ENCODE results near the gene NXPE3.

NXPE3 gene

GRCh38 chr3:101833446-101833974 lies 54.5 kb downstream of the NXPE3 start:
- TF ChIP-seq CTCF (IDR thresholded peaks at IDR 0.05; ENCODE audit: low read length) (no peak), EZH2 (IDR thresholded peaks at IDR 0.05; ENCODE audit: borderline replicate concordance, low read length) (no peak)
- no peak overlapping the region for H3K4me3 ChIP-seq (ENCODE audit: low read depth, low read length, poor library complexity, severe bottlenecking)
- peaks cover 25% of the 10 kb centered on the region; the same call in 1 of the 2 replicates for H3K79me2 ChIP-seq (ENCODE audit: insufficient read depth, low read length)
- no peaks in the 10 kb centered on the region for H3K9me2 ChIP-seq (ENCODE audit: low read depth, low read length)
- H3K27me3 ChIP-seq (ENCODE audit: insufficient read depth, low read length): no peaks in the 10 kb centered on the region
- no peak overlapping the region for H3K4me2 ChIP-seq (ENCODE audit: low read length)
- H3K4me1 ChIP-seq (ENCODE audit: insufficient read depth, low read length, severe bottlenecking): peaks cover 46% of the 10 kb centered on the region
- H3F3A ChIP-seq (ENCODE audit: insufficient read depth, low read length): no peaks in the 10 kb centered on the region
- H3K9me3 ChIP-seq (ENCODE audit: low read length): no peaks in the 10 kb centered on the region
- H3K9ac ChIP-seq (ENCODE audit: low read length): no peak overlapping the region
- H4K20me1 ChIP-seq (ENCODE audit: insufficient read depth, low read length): no peaks in the 10 kb centered on the region
- peaks cover 31% of the 10 kb centered on the region for H3K36me3 ChIP-seq (ENCODE audit: insufficient read depth, low read length)
- no peak overlapping the region for H2AFZ ChIP-seq (ENCODE audit: low read length)
- no peak overlapping the region for H3K27ac ChIP-seq (ENCODE audit: low read depth, low read length, poor library complexity, severe bottlenecking)

- Histone ChIP-seq H3K36me3 (ENCODE audit: insufficient read depth, low read length) (peaks cover 27% of the 10 kb centered on the region), H3K79me2 (ENCODE audit: insufficient read depth, low read length) (peaks cover 16% of the 10 kb centered on the region; the same call in 1 of the 2 replicates), H3K9ac (ENCODE audit: low read length) (no peak overlapping the region), H3F3A (ENCODE audit: insufficient read depth, low read length) (no peaks in the 10 kb centered on the region), H4K20me1 (ENCODE audit: insufficient read depth, low read length) (no peaks in the 10 kb centered on the region), H2AFZ (ENCODE audit: low read length) (no peak overlapping the region), H3K4me1 (ENCODE audit: insufficient read depth, low read length, severe bottlenecking) (peaks cover 29% of the 10 kb centered on the region), H3K27ac (ENCODE audit: low read depth, low read length, poor library complexity, severe bottlenecking) (no peak overlapping the region), H3K9me2 (ENCODE audit: low read depth, low read length) (no peaks in the 10 kb centered on the region), H3K4me3 (ENCODE audit: low read depth, low read length, poor library complexity, severe bottlenecking) (no peak overlapping the region), H3K9me3 (ENCODE audit: low read length) (no peaks in the 10 kb centered on the region), H3K4me2 (ENCODE audit: low read length) (no peak overlapping the region), H3K27me3 (ENCODE audit: insufficient read depth, low read length) (no peaks in the 10 kb centered on the region)
- TF ChIP-seq EZH2 (IDR thresholded peaks at IDR 0.05; ENCODE audit: borderline replicate concordance, low read length) (no peak), CTCF (IDR thresholded peaks at IDR 0.05; ENCODE audit: low read length) (no peak)
Observed at GRCh38 chr3:101835676-101836075, 56.7 kb downstream of the NXPE3 start.

DNA sequence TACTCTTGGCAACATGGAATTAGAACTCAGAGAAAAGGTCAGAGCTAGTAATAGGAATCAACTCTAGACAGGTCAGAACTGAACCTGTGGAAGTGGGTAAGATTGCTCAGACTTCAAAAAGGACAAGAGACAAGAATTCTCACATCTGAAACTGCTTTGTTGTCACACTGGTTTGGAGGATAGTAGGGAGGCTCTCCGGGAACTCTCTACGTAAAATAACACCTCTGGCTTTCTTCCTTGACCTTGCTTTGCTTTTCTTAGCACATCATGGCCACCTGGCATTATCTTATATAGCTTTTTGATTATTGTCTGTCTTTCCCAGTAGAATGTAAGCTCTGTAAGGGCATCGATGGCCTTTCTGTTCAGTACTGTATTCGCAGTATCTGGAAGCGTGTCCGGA lies 57.1 kb downstream of the NXPE3 start:
- Histone ChIP-seq H3K9me2 (ENCODE audit: low read depth, low read length) (no peaks in the 10 kb centered on the region), H3F3A (ENCODE audit: insufficient read depth, low read length) (no peaks in the 10 kb centered on the region), H3K27ac (ENCODE audit: low read depth, low read length, poor library complexity, severe bottlenecking) (no peak overlapping the region), H3K36me3 (ENCODE audit: insufficient read depth, low read length) (peaks cover 25% of the 10 kb centered on the region), H3K4me1 (ENCODE audit: insufficient read depth, low read length, severe bottlenecking) (peaks cover 25% of the 10 kb centered on the region), H3K4me2 (ENCODE audit: low read length) (no peak overlapping the region), H3K27me3 (ENCODE audit: insufficient read depth, low read length) (no peaks in the 10 kb centered on the region), H4K20me1 (ENCODE audit: insufficient read depth, low read length) (no peaks in the 10 kb centered on the region), H3K4me3 (ENCODE audit: low read depth, low read length, poor library complexity, severe bottlenecking) (no peak overlapping the region), H3K79me2 (ENCODE audit: insufficient read depth, low read length) (peaks cover 16% of the 10 kb centered on the region; the same call in 1 of the 2 replicates), H2AFZ (ENCODE audit: low read length) (no peak overlapping the region), H3K9ac (ENCODE audit: low read length) (no peak overlapping the region), H3K9me3 (ENCODE audit: low read length) (no peaks in the 10 kb centered on the region)
- TF ChIP-seq EZH2 (IDR thresholded peaks at IDR 0.05; ENCODE audit: borderline replicate concordance, low read length) (no peak), CTCF (IDR thresholded peaks at IDR 0.05; ENCODE audit: low read length) (no peak)

Measured in OCI-LY1 (cell line).